ENCODE data around the gene THUMPD2. TPM values are rescaled to one million over a fixed set of nuclear protein-coding genes. Genes with fewer than 3 reads are reported as not detected.

The THUMPD2 gene
- total RNA-seq, 1 donor from 2014 or later: 10.3 TPM

- Histone ChIP-seq H3K9me3 (no peaks in the 10 kb centered on the region), H3K4me3 (no peak overlapping the region), H3K27ac (peak overlapping the region; percentile 69), H3K36me3 (no peaks in the 10 kb centered on the region), H3K4me1 (peaks cover 27% of the 10 kb centered on the region), H3K27me3 (no peaks in the 10 kb centered on the region)
- no peak for DNase-seq (ENCODE audit: extremely low spot score in 2 of 2)
- TF ChIP-seq POLR2A (IDR thresholded peaks at IDR 0.05) (no peak), CTCF (IDR thresholded peaks at IDR 0.05) (no peak), POLR2AphosphoS5 (IDR thresholded peaks at IDR 0.05; ENCODE audit: insufficient read depth in 1 of 2, low read depth in 1 of 2) (no peak)
- intact Hi-C loops (cut with DNase I): no loop called here
Measured at GRCh38 chr2:39779927-39780326, 869 bp upstream of the THUMPD2 start.

GRCh38 chr2:39779341-39779851 lies 338 bp upstream of the THUMPD2 start:
- intact Hi-C loops (cut with DNase I): no loop called here
- no peak for TF ChIP-seq CTCF (IDR thresholded peaks at IDR 0.05)
- no peak for TF ChIP-seq POLR2A (IDR thresholded peaks at IDR 0.05)
- no peak for TF ChIP-seq POLR2AphosphoS5 (IDR thresholded peaks at IDR 0.05; ENCODE audit: insufficient read depth in 1 of 2, low read depth in 1 of 2)
- DNase-seq (ENCODE audit: extremely low spot score in 2 of 2): no peak
- no peaks in the 10 kb centered on the region for H3K36me3 ChIP-seq
- H3K4me1 ChIP-seq: peaks cover 30% of the 10 kb centered on the region
- no peaks in the 10 kb centered on the region for H3K9me3 ChIP-seq
- H3K4me3 ChIP-seq: peak overlapping the region; percentile 67 to 81
- H3K27ac ChIP-seq: peak overlapping the region; percentile 69
- H3K27me3 ChIP-seq: no peaks in the 10 kb centered on the region

GRCh38 chr2:39778233-39778632 lies 825 bp downstream of the THUMPD2 start:
- H3K27ac ChIP-seq: peak overlapping the region; percentile 69
- H3K9me3 ChIP-seq: no peaks in the 10 kb centered on the region
- H3K4me3 ChIP-seq: peak overlapping the region; percentile 67 to 81
- H3K36me3 ChIP-seq: no peaks in the 10 kb centered on the region
- intact Hi-C loops (cut with DNase I): no loop called here
- peaks cover 39% of the 10 kb centered on the region for H3K4me1 ChIP-seq
- no peak for DNase-seq (ENCODE audit: extremely low spot score in 2 of 2)
- TF ChIP-seq POLR2AphosphoS5 (IDR thresholded peaks at IDR 0.05; ENCODE audit: insufficient read depth in 1 of 2, low read depth in 1 of 2) (no peak), CTCF (IDR thresholded peaks at IDR 0.05) (no peak)
- H3K27me3 ChIP-seq: no peaks in the 10 kb centered on the region

- no peak for DNase-seq (ENCODE audit: extremely low spot score in 2 of 2)
- intact Hi-C loops (cut with DNase I): no loop called here
- TF ChIP-seq CTCF (IDR thresholded peaks at IDR 0.05) (no peak), POLR2A (IDR thresholded peaks at IDR 0.05) (no peak), POLR2AphosphoS5 (IDR thresholded peaks at IDR 0.05; ENCODE audit: insufficient read depth in 1 of 2, low read depth in 1 of 2) (no peak)
- Histone ChIP-seq H3K9me3 (no peaks in the 10 kb centered on the region), H3K4me1 (peaks cover 46% of the 10 kb centered on the region), H3K36me3 (peaks cover 0 to 6% of the 10 kb centered on the region in 2 donors), H3K4me3 (no peak overlapping the region), H3K27ac (no peak overlapping the region), H3K27me3 (no peaks in the 10 kb centered on the region)
Measured at GRCh38 chr2:39772812-39773152, 6.3 kb downstream of the THUMPD2 start.

GRCh38 chr2:39772086-39772811 lies 6.8 kb downstream of the THUMPD2 start:
- no peak overlapping the region for H3K27ac ChIP-seq

More at GRCh38 chr2:39772086-39772811, 6.8 kb downstream of the THUMPD2 start:
- H3K36me3 ChIP-seq: peaks cover 0 to 6% of the 10 kb centered on the region in 2 donors
- H3K27me3 ChIP-seq: no peaks in the 10 kb centered on the region
- intact Hi-C loops (cut with DNase I): no loop called here
- H3K9me3 ChIP-seq: no peaks in the 10 kb centered on the region
- no peak overlapping the region for H3K4me3 ChIP-seq
- peaks cover 40% of the 10 kb centered on the region for H3K4me1 ChIP-seq
- DNase-seq (ENCODE audit: extremely low spot score in 2 of 2): no peak
- TF ChIP-seq POLR2A (IDR thresholded peaks at IDR 0.05): no peak
- no peak for TF ChIP-seq POLR2AphosphoS5 (IDR thresholded peaks at IDR 0.05; ENCODE audit: insufficient read depth in 1 of 2, low read depth in 1 of 2)
